Measurements from ENCODE around the gene BAZ2A. TPM values are rescaled to one million over a fixed set of nuclear protein-coding genes. Genes with fewer than 3 reads are reported as not detected.
A peak's percentile ranks its signal among the peaks of the same experiment; 100 is the strongest.

BAZ2A gene
- total RNA-seq, 1 experiment from 2014 or later: 19.6 TPM

DNA sequence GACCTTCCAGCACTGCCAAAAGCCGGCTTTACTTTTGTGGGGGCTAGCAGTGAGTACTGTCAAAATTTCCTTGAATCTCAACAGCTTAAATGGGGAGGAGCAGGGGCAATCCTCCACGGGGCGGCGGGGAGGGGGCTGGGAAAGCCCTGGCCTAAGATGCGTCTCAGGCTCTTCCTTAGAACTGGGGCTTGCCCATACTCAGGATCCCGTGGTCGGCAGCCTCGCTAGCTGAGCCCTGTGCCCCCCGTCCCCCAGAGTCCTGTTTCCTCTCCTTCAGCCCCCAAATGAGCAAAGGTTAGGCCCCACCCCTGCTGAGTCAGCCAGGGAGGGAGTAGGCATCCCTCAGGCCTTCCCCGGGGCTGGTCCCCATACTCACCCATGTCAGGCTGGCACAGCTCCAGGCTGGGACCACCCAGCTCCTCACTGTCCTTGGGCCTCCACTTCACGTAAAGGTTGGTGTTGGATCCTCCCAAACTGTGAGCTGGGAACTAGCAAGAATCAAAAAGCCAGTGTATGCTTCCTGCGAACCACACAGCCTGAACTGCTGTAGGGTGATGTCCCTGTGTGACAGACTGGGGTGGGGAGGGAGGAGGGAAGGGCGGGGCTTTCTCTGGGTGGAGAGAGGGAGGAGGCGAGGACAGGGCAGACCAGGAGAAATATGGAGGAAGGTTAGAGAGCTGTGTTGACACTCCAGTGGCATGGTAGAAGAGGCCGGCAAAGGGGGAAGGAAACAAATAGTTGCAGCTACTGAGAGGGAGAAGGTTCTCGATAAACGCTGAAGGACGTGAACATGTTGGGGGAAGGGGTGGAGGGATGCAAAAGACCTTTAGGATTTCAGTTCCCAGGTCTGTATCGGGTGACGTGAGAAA is 5.9 kb upstream of the BAZ2A start:
- peak; percentile 85 for DNase-seq (ENCODE audit: low read depth)

DNA sequence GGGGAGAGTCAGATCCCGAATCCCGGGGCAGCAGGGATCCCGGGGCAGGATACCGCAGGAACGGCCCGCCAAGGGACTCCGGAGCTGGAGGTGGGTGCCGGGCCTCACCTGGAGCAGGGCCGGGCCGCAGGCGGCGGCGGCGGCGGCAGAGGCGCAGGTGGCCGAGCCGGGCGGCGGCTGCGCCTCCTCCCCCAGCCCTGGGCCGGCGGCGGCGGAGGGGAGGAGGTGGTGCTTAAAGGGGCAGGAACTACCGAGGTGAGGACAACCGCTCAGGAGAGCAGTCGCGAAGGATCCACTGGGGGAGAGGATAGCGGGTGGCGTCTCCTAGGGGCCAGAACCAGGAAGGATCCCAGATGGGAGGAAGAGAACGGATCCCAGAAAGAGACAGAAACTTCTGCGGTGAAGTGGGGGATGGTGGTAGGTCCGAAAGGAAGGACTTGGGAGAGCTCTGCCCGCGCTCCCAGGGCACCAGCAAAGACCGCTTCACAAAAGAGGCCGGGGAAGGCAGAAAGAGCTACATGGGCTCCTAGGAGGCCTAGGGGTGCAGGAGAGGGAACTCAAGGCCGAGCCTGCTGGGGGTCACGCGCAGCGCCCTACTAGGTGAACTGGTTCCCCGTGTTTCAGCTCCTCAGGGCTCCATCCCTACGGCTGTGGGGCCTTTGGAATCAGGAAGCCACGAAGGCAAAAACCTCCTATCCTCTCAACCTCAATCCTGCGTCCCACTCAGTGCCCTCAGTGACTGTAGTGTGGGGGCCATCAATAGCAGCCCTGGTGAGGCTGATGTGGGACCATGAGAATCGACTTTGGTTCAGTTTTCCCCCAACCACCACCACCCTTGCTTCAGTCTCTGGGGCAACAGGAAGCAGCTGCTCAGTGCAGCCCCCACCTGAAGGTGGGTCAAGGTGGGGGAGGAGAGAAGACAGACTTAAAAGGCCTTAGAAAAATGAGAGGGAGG is 5.0 kb upstream of the BAZ2A start:
- DNase-seq (ENCODE audit: low read depth): peak; percentile 86

DNA sequence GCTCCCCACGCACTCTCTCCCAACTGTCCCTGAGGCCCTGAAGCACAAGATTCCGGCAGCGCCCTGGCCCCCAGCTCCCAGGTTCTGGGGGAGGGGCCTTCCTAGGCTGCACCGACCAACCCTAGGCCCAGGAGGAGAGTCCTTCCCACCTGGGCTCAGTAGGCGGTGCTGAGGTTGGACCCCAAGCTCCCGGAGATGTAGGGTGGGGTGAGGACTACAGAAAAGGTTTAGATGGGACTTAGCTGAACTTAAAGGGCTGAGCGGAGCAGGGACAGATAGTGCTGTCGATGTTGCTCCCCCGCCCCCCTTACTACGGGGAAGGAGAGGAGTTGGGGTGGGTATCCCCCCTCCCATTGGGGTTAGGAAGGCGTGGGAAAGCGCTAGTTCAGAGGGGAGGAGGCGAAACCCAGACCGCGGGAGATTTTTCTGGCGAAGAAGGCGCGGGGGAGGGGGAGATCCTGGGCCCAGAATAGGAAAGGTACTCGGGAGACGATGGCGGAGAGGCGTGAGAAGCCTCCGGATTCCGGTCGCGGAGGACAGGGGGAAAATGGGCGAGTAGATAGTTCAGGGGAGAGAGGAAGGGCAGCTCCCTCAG is 4.2 kb upstream of the BAZ2A start:
- no peak for DNase-seq (ENCODE audit: low read depth)

DNA sequence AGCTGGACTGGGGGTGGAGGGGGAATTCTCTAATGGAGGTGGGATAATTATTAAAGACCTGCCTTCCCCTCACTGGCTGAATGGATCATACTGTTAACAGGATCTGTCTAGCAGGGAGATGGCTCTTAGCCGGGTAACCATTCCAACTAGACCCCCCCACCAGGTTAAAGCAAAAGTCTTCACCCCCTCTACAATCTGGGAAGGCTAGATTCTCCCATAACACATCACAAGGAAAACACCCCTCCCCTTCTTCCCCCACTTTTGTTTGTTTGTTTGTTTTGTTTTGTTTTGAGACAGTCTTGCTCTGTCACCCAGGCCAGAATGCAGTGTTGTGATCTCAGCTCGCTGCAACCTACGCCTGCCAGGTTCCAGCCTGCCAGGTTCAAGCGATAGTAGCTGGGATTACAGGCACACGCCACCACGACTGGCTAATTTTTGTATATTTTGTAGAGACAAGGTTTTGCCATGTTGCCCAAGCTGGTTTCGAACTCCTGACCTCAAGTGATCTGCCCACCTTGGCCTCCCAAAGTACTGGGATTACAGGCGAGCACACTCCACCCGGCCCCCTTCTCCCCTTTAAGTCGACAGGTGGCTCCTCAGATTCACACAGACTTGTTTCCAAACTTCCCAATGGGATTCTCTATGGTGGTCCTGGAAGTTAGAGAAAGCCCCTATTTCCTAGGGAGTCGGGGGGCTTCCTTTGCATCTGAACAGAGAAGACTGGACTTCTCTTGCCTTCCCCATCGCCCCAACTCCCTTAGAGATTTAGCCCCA is 3.5 kb upstream of the BAZ2A start:
- no peak for DNase-seq (ENCODE audit: low read depth)

DNA sequence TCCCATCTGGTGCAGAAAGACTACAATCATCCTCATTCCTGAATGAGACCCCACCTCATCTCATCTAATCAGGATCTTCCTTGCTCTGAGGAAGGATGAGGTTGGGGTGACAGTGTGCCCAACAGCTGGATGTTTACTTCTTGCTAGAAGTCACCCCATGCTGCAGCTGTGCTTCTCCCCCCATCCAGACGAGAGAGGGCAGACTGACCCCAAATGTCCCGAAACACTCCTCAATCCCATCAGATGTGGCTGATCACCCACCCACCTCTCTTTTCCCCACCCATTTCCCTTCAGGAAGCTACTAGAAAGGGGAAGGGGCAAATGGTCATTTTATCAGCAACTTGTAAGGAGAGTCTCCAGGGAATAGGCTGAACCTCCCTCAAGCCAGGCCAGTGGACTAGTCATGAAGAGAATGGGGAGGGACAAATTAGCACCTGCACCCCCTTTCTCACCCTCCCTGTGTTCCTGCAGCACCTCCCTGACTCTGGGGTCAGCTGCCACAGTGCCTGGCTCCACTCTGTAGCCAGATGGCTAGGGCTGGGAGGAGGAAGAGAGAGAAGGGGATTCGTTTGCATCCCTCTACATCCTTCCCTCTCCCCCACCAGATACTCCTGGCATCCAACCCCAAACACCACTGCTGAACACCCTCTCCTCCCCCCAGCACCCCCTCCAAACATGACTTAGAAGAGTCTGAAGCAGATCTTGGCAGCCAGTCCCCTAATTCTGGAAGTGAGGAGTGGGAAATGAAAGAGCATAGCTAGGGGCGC is 2.8 kb upstream of the BAZ2A start:
- DNase-seq (ENCODE audit: low read depth): no peak

DNA sequence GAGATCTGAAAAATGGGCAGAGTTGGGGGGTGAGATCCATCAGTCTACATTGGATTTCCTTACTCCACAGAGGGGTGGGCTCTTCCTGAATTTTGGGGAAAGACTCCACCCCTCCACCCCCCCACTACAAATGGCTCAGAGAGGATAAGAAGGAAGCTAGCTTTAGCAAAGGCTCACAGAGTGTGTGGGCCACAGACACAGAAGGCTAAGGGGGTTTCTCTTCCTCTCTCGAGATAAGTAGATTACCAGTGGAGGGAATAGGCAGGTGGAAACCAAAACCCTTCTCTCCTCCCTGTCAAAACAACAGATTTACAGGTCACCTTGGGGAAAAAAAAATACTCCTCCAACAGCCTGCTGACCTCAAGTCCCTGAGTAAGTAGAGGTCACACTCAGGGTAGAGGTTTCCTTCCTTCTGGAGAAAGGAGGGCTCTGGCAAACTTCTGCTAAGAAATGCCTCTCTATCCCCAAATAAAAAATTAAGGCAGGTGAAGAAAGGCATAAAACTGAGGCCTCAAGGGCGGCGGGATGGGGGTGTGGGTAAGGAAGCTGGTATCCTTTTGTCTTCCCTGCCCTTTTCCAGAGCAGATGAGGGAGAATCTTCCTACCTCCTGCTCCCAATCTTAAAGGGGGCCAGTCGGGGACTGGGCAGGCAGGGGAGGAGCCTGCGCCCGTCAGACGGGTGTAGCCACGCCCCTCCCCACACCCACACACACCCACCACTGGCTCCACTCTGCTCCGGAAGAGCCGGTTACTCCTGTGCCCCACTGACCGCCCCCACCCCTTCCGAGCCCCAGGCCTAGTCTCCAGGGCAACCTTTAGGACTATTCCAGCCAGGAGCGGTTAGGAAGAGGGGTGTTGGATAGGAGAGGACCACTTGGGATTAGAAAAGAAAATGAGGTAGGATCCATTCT is 1.9 kb upstream of the BAZ2A start:
- peak; percentile 47 for DNase-seq (ENCODE audit: low read depth)

DNA sequence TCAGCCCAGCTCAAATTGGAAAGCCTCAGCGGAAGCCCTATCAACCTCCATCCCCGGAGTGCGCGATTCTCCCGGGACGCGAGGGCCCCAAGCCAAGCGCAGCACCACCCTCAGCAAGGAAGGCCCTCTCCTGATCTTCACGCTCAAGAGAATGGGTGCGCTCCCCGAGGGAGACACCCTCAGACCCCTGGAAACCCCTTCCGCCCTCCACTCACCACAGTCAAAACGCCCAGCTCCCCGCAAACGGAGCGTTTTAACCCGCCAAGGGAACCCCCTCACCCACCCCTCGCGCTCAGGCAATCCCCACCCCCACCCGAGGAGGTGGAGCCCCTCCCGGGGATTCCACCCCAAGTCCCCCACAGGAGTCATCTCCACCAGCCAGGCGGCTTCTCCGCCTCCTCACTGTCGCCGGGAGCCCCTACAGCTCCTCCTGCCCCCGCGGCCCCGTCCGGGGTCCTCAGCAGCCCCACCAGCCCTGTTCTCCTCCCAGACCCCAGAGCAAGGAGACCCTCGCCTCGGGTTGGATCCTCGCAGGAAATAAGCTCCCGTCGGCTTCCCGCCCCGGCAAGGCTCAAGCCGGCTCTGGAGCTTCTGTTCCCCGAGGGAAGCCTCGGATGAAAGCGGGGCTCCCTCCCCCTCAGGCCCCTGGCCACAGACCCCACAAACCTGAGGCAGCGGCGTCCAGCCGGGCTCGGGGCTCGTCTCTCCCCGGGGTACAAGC is 507 bp downstream of the BAZ2A start:
- DNase-seq (ENCODE audit: low read depth): peak; percentile 13

DNA sequence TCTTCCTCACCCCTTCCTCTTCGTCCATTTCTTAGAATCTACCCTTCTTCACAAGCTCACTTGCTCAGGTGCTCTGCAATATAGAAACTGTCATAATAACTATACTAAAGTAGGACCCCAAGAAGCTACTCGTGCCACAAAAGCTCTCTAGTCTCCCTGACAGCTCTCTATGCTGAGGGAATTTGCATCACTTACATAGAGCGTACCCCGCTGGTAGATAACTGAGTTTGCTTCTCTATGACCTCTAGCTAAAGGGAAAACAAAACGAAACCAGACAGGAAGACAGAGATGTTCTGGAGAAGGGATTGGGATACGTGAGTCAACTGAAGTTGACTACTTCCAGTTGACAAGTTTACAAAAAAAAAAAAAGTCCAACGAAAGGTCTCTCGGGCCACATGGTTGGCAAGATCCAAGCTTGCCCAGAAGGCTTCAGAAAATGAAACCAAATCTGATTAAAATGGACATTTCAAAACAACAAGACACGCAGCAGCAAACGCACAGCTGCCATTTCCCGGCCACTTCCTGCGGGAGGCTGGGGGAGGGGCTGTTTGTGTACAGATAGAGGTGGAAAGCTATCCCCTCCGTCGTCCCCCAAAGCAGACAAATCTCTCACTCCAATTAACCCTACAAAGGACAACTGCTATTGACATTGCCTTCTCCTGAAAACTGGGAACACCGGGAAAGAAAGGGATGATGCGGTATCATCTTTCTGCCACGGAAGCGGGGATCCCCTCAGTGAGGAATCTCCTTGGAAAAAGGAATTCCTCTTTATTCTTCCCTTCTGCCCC is 1.3 kb downstream of the BAZ2A start:
- DNase-seq (ENCODE audit: low read depth): peak; percentile 82

DNA sequence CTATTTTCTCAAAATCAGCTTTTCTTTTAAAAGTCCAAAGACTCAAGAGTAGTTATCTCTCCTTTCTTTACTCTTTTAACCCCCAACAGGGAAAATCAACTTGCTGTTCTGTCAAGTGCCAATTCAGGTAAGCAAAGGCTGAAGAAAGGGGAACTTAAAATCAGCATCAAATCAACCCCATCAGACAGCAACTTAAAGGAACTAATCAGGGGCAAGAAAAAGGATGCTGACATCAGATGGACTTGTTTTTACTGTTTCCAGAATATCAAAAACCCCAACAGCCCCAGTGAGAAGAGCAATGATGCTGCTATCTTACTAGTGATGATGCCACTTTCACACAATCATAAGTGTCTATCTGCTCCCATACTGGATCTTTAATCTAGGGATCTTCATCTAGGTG is 3.4 kb downstream of the BAZ2A start:
- DNase-seq (ENCODE audit: low read depth): no peak

DNA sequence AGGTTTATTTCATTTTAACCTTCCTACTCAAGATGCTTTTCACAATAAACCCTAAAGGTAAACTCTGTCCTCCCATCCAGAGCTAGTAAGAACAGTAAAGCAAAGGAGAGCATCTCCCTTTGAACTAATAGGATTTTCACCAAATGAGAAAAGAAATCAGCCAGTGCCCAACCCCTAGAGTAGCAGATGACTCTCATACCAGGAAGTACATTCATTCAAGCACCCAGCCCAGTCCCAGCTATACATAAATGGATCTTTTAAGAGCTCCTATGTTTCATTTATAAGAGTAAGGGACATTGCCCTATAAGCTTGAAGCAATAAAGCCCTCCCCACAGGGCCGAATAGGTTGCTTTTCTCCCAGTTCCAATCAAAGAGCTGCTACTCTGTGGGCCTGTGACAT is 7.6 kb downstream of the BAZ2A start:
- no peak for DNase-seq (ENCODE audit: low read depth)

DNA sequence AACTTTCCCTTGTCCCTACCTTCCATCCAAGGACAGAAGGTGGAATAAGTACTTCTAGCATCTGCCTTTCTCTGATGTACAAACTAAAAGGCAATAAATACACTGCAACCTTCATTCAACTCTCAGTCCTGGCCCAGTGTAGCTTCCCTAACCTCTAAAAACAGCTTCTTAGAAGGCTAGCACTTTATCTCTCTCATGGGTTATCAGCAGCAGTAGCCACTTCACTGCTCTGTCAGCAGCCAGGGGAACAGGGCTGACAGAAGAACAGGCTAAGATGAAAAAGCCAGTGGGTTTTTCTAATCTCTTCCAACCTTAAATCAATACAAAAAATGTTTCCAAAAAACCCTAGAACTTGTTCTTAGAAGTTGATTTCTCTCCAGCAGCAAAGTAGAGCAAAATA is 13.2 kb downstream of the BAZ2A start:
- no peak for DNase-seq (ENCODE audit: low read depth)

DNA sequence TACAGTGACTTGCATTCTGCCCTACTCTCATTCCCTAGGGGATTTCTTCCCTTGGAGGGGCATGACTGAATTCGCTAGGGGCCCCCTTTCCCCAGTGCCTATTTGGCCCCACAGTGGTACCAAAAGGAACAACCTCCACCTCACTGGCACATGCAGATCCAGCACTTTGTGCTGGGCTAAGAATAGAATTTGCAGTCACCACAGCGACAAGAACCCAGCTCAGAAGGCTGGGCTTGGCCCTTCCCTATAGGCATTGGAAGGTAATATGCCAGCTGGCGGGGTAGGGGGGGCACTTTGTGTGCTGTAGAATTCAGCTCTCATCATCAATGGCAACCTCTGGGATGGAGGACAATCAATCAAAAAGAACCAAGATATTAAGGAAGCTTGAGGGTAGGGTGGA is 13.9 kb downstream of the BAZ2A start:
- DNase-seq (ENCODE audit: low read depth): no peak

DNA sequence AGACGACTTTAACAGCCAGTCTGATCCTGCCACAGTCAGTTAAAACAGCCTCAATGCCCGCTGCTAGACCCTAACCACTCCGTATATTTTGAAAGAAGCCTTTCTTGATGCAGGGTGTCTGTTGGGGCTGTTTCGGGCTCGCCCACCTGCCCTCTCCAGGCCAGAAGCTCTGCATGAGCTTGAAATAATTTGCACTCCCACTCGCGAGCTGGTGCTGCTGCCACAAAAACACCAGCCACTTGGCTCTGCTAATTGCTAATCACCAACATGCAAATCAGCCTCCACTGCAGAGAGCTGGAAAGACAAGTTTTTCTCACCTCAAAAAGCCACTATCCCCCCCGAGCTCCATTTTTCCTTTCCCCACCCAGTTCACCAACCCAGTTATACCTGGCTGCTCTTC is 15.5 kb downstream of the BAZ2A start:
- DNase-seq (ENCODE audit: low read depth): no peak

DNA sequence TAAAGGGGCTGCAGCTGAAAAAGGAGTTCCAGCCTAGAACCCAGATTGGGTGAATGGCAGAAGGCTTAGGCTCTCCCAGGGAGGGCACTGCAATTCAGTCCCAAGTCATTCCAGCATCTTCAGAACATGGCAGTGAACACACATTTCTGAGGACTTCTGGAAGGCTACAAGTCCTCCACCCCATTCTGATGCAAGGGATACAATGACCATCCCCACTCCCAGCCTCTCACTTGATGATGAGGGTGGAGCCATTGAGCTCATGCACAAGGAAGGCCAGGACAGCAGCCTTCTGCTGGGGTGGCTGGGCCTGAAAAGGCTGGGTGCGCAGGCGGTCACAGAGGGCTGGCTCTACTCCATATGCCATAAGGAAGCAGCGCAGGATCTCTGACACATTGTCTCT is 25.8 kb downstream of the BAZ2A start:
- no peak for DNase-seq (ENCODE audit: low read depth)

DNA sequence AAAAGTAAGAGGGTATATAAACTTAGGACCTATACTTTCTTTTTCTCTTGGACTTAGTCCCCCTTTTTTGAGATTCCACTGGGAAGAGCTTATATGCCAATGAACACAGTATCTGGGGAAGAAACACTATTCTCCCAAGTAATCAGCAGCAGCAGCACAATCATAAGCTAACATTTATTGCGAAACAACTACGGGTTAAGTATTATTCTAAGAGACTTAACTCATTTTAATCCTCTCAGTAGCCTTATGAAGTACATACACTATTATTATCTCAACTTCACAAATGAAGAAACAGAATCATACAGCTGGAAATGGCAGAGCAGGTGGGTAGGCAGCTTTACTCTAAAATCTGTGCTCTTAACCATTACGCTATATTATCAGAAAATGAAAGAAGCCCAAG is 27.9 kb downstream of the BAZ2A start:
- DNase-seq (ENCODE audit: low read depth): no peak

DNA sequence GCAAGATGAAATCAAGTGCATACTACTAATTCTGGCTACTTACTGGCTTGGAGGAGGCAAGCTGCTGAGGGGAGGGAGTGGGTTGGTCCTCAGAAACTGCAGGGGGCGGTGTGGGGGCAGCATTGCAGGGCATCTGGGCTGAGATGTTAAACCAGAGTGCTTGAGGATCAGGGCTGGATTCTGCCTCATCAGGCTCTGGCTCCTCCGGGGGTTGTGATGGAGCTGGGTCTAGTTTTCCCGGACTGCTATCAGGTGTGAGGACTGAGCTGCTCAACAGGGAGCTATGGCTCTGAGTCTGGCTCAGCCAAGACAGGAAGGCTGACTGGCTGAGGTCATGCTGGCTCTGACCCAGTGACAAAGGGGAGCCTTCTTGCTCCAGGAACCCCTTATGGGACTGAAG is 28.6 kb downstream of the BAZ2A start:
- no peak for DNase-seq (ENCODE audit: low read depth)

DNA sequence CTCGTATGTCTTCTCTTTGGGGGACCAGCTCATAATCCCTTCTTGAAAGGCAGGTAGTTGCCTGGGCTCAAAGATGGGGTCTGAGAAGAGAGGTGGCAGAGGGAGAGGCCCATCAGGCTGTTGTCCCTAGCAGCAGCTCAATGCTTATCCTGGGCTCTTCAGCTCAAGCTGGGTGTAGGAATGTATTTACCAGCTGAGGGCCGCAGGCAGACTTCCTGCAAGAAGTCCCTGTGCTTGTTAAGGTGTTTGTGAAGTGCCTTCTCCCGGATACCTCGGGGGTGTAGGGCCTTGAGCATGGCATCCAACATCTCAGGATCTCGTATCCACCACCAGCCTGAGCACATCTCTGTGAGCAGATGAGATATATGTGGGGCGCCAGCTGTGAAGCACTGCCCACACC is 29.4 kb downstream of the BAZ2A start:
- no peak for DNase-seq (ENCODE audit: low read depth)

DNA sequence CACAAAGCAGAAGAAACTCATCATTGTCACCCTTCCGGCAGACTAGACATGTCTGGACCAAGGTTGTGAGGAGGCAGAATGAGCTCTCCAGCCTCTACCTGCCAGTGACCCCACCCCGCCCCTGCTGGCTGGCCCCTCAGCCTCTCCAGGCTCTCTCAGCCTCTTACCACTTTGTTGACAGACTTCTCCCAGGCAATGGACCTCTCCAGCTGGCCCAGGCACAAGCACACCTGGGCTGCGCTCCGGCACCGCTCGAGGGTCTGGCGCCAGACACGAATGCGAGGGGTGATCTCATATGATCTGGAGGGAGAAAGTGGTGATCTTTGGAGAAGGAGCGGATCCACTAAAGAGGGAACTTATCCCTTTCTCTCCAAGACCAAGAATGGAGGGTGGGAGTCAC is 30.3 kb downstream of the BAZ2A start:
- no peak for DNase-seq (ENCODE audit: low read depth)
